Dendritic cell treated with granulocyte-macrophage colony-stimulating factor and Interleukin-4, amounts not matched to agents 40 ng/mL and 50 ng/mL, for 4 days (primary cell): ENCODE measurements around the gene ALPP.
"Not testable (repeated sequence)": the region's sequence is repeated elsewhere in the genome, so short reads cannot be mapped to it uniquely, and the experiment has no call there.

Experiments used
- H3K27ac Mint-ChIP-seq: one replicate; pipeline ENCODE4 v1.8.0; 2022; ENCODE audit warnings: mild to moderate bottlenecking, mixed read lengths
- H3K27me3 Mint-ChIP-seq: one replicate; pipeline ENCODE4 v1.8.0; 2022; ENCODE audit warnings: mild to moderate bottlenecking, mixed read lengths
- H3K36me3 Mint-ChIP-seq: one replicate; pipeline ENCODE4 v1.8.0; 2022; ENCODE audit warnings: low read depth, mixed read lengths
- H3K4me1 Mint-ChIP-seq: one replicate; pipeline ENCODE4 v1.8.0; 2022; ENCODE audit warnings: low read depth, mixed read lengths
- H3K4me3 Mint-ChIP-seq: one replicate; pipeline ENCODE4 v1.8.0; 2022; ENCODE audit warnings: mild to moderate bottlenecking, moderate library complexity, mixed read lengths
- H3K9me3 Mint-ChIP-seq: one replicate; pipeline ENCODE4 v1.8.0; 2022; ENCODE audit warnings: mixed read lengths
- intact Hi-C: fragments of 100-400 bp; cut with micrococcal nuclease; formaldehyde crosslinking; loops from one replicate; pipeline ENCODE4 v1.15.0; 2022

The ALPP gene

GRCh38 chr2:232364806-232365594, 13.6 kb upstream of the ALPP start:
- intact Hi-C loops, H3K36me3 Mint-ChIP-seq, H3K4me3 Mint-ChIP-seq, H3K27me3 Mint-ChIP-seq, H3K27ac Mint-ChIP-seq: not testable (repeated sequence)
- H3K9me3 Mint-ChIP-seq = peaks cover 13% of the 10 kb centered on the region
- H3K4me1 Mint-ChIP-seq = peaks cover 24% of the 10 kb centered on the region

DNA sequence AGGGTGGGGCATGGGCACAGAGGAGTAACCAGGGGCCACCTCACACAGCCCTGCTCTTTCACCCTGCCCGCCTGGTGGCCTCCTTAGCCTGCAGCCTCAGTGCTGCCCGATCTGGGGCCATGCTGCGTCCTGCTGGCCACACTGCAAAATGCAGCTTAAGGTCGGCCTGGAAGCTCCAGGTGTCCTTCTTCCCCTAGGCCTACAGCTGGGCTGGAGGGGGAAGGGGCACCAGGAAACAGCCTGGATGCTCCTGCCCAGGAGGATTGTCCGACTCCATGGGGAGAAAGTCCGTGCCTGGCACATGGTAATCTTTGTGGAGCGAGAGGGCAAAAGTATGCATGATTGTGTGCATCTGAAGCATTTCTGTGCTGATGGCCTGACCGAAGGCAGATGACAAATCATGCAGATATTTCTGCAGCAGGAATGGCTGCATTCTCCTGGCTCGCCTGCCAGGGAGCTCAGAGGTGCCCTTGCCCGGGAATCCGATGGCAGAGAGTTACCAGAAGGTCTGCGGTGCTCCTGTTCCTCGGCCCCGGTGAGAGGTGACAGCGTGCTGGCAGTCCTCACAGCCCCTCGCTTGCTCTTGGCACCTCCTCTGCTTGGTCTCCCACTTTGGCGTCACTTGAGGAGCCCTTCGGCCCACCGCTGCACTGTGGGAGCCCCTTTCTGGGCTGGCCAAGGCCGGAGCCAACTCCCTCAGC, 12.8 kb upstream of the ALPP start:
- peaks cover 24% of the 10 kb centered on the region for H3K4me1 Mint-ChIP-seq
- H3K4me3 Mint-ChIP-seq = no peak overlapping the region
- peaks cover 13% of the 10 kb centered on the region for H3K9me3 Mint-ChIP-seq
- no peaks in the 10 kb centered on the region for H3K36me3 Mint-ChIP-seq
- no peak overlapping the region for H3K27ac Mint-ChIP-seq
- peaks cover 2% of the 10 kb centered on the region for H3K27me3 Mint-ChIP-seq
- intact Hi-C loops = no loop called here

GRCh38 chr2:232366461-232366860, 12.1 kb upstream of the ALPP start:
- H3K4me1 Mint-ChIP-seq = peaks cover 24% of the 10 kb centered on the region
- intact Hi-C loops, H3K36me3 Mint-ChIP-seq, H3K4me3 Mint-ChIP-seq, H3K27ac Mint-ChIP-seq, H3K27me3 Mint-ChIP-seq: not testable (repeated sequence)
- H3K9me3 Mint-ChIP-seq = peaks cover 13% of the 10 kb centered on the region

DNA sequence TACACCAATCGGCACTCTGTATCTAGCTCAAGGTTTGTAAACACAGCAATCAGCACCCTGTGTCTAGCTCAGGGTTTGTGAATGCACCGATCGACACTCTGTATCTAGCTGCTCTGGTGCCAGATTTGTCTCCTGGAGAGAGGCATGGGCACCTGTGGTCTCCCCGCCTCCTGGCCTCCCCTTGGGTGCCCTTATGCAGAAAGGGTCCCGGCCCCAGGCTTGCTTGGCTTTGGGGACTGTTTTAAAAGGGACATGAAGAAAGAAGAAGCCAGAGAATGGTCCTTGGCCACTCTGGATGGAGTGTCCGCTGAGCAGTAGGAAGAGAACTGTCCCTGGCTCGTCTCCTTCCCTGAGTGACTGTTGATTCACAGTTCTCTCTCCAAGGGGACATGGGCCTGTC, 11.5 kb upstream of the ALPP start:
- Mint-ChIP-seq H3K27ac (no peak overlapping the region), H3K9me3 (peaks cover 8% of the 10 kb centered on the region), H3K36me3 (no peaks in the 10 kb centered on the region), H3K27me3 (peaks cover 2% of the 10 kb centered on the region), H3K4me3 (no peak overlapping the region), H3K4me1 (peaks cover 24% of the 10 kb centered on the region)
- intact Hi-C loops = no loop called here

GRCh38 chr2:232367591-232368233, 10.8 kb upstream of the ALPP start:
- H3K36me3 Mint-ChIP-seq = no peaks in the 10 kb centered on the region
- H3K4me1 Mint-ChIP-seq = peaks cover 24% of the 10 kb centered on the region
- peaks cover 2% of the 10 kb centered on the region for H3K27me3 Mint-ChIP-seq
- no peak overlapping the region for H3K4me3 Mint-ChIP-seq
- intact Hi-C loops = no loop called here
- H3K9me3 Mint-ChIP-seq = peaks cover under 1% of the 10 kb centered on the region
- no peak overlapping the region for H3K27ac Mint-ChIP-seq

DNA sequence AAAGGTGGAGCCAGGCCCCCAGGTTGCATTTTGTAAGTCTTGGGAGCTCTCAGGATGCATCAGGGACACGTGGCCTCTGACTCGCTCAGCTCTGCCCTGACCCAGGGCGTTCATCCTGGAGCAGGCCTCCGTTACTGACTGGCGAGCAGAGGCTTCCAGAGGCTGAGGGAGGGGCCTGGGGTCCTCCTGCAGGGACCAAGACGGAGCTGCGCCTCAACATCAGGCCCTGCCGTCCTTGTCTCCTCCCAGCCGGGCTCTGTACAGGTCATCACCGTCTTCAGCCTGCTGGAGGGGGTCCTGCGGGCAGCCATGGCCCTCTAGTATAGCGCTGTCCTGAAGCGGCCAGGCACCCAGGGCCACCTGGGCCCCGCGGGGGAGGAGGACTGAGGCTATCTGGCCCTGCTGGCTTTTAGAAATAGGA, 10.2 kb upstream of the ALPP start:
- Mint-ChIP-seq H3K4me3 (no peak overlapping the region), H3K9me3 (no peaks in the 10 kb centered on the region), H3K4me1 (peaks cover 23% of the 10 kb centered on the region), H3K36me3 (no peaks in the 10 kb centered on the region), H3K27me3 (peaks cover 2% of the 10 kb centered on the region), H3K27ac (no peak overlapping the region)
- intact Hi-C loops = no loop called here

GRCh38 chr2:232369126-232369951, 9.2 kb upstream of the ALPP start:
- Mint-ChIP-seq H3K4me1 (peaks cover 12% of the 10 kb centered on the region), H3K27ac (no peak overlapping the region), H3K27me3 (peaks cover 2% of the 10 kb centered on the region), H3K9me3 (no peaks in the 10 kb centered on the region), H3K4me3 (no peak overlapping the region), H3K36me3 (no peaks in the 10 kb centered on the region)
- intact Hi-C loops = no loop called here

DNA sequence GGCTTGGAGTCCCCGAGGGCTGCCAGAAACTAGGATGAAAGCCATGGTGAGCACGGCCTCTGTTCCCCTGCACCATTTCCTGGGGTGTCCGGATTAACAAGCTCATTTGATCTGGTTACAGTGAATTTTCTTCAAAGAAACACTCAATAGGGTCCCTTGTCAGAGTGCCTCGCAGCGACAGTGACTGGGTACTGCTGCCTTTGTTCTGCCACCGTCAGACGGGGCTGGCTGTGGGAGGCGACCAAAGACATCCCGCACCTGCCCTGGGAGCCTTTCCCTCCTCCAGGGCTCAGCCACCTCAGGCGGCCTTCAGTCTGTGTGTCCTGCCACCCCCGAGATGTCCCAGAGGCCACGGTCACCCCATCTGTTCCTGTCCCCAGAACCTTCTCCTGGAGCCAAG, 8.5 kb upstream of the ALPP start:
- H3K36me3 Mint-ChIP-seq, H3K9me3 Mint-ChIP-seq, H3K27me3 Mint-ChIP-seq, H3K4me3 Mint-ChIP-seq, H3K27ac Mint-ChIP-seq, intact Hi-C loops, H3K4me1 Mint-ChIP-seq: not testable (repeated sequence)

DNA sequence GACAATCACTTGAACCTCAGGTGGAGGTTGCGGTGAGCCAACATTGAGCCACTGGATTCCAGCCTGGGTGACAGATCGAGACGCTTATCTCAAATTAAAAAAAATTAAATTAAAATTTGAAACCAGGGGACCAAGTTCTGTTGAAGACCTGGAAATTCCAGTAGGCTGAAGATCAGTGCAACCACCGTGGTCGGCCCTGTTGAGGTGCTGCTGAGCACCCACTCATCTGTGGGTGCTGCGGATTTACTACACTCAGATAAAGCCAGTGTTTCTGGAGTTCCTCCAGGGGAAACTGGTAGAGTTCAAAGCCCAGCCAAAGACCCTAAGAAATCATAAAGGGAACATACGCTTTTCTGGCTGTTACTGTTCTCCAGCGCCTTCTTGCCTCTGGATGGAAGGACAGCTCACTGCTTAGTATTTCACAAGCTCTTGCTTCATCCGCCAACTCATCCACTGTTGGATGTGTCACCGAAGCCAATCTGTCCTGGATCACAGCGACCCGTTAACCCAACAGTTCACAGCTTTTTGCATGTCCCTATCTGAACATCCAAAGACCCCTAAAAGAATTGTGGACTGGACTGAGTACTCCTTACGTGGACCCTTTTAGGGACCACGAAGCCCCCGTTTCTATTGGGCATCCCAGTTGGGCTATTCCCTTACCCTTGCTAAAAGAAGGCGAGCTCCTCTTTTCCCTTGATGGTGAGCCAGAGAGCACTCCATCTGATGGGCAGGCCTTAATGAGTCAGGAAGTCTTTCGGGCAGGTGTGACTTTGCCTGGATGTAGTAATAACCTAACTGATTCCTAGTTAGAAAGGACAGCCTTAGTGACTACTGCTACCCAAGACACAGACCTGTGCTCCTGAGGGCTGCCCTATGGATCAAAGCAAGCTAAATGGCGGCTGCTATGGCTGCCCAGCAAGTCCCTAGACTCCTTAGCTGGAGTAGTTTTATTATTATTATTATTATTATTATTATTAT, 6.0 kb upstream of the ALPP start:
- Mint-ChIP-seq H3K27me3 (no peaks in the 10 kb centered on the region), H3K4me3 (no peak overlapping the region), H3K36me3 (no peaks in the 10 kb centered on the region), H3K27ac (no peak overlapping the region), H3K4me1 (no peaks in the 10 kb centered on the region), H3K9me3 (no peaks in the 10 kb centered on the region)
- intact Hi-C loops = no loop called here

DNA sequence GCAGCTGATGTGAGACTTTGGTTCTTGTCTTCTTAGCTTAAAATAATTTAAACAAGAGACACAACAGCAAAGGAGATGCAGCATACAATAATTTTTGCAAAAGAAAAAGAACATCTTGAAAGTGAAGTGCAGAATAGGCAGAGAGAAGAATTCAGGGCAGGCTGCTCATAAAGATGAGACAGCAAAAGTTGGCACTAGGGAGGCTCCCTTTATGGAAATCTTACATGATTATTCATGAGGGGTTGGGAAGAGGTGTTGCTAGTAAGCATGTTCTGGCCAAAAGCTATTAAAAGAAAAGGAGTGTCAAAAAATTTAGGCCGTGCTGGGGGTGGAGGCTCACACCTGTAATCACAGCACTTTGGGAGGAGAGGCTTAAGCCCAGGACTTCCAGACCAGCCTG, 4.2 kb upstream of the ALPP start:
- H3K4me1 Mint-ChIP-seq = no peaks in the 10 kb centered on the region
- intact Hi-C loops = no loop called here
- no peak overlapping the region for H3K4me3 Mint-ChIP-seq
- H3K9me3 Mint-ChIP-seq = no peaks in the 10 kb centered on the region
- no peaks in the 10 kb centered on the region for H3K27me3 Mint-ChIP-seq
- H3K36me3 Mint-ChIP-seq = no peaks in the 10 kb centered on the region
- no peak overlapping the region for H3K27ac Mint-ChIP-seq

DNA sequence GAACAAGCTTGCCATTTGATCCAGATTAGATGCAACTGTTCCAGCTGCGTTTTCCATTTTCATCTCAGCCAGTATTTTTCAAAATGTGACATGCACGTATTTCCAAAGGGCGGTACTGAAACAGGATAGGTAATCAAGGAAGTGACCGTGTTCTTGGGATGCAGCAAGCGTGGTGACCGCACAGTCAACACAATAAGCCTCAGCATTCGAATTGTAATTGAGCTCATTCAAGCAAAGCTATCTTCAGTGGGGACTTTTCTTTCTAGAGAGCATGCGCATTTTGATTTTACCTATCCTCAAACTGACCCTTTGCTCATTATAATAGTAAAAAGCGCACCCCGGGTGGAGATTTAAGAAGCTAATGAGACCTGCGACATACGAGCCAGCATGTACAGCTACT, 3.4 kb upstream of the ALPP start:
- no peak overlapping the region for H3K27ac Mint-ChIP-seq
- H3K9me3 Mint-ChIP-seq = no peaks in the 10 kb centered on the region

GRCh38 chr2:232376260-232376659, 2.3 kb upstream of the ALPP start:
- Mint-ChIP-seq H3K4me1 (no peaks in the 10 kb centered on the region), H3K27me3 (peaks cover 8% of the 10 kb centered on the region), H3K4me3 (no peak overlapping the region), H3K9me3 (no peaks in the 10 kb centered on the region), H3K27ac (no peak overlapping the region), H3K36me3 (no peaks in the 10 kb centered on the region)
- intact Hi-C loops = no loop called here

More for the DNA sequence above, 3.4 kb upstream of the ALPP start:
- intact Hi-C loops = no loop called here
- Mint-ChIP-seq H3K4me3 (no peak overlapping the region), H3K4me1 (no peaks in the 10 kb centered on the region), H3K36me3 (no peaks in the 10 kb centered on the region), H3K27me3 (peaks cover 4% of the 10 kb centered on the region)

GRCh38 chr2:232376713-232377112, 1.8 kb upstream of the ALPP start:
- peaks cover 12% of the 10 kb centered on the region for H3K27me3 Mint-ChIP-seq
- H3K36me3 Mint-ChIP-seq = no peaks in the 10 kb centered on the region
- H3K27ac Mint-ChIP-seq = no peak overlapping the region
- no peaks in the 10 kb centered on the region for H3K4me1 Mint-ChIP-seq
- no peaks in the 10 kb centered on the region for H3K9me3 Mint-ChIP-seq
- intact Hi-C loops = no loop called here
- H3K4me3 Mint-ChIP-seq = no peak overlapping the region
